GM12874 (cell line): ENCODE measurements around the gene GRHL1.

Experiments
- CTCF ChIP-seq: IDR thresholded peaks from 2 replicates; pipeline ENCODE4 v1.5.1; 2011; ENCODE audit warnings: low read depth, mild to moderate bottlenecking, control low read depth, low read length, moderate library complexity; ENCODE audit not compliant: insufficient read depth

Gene GRHL1

DNA sequence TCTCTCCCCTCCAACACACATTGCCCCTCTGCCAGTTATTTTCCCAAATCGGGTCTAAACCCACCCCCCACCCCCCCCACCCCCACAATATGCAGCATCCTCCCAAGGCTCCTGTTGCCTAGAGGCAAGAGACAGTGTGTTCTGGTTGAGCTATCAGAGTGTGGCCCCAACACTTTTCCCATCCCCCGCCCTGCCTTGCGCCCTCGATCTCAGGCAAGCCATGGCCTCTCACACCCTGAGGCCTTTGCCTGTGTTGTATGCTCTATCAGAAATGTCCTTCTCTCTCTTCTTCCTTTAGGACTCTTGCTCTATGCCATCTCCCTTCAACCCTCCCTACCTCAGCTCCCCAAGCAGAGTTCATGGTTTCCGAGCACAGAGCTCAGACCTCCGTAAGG lies 9.5 kb upstream of the GRHL1 start:
- no peak for TF ChIP-seq CTCF

- no peak for TF ChIP-seq CTCF
These were observed 7.1 kb upstream of the GRHL1 start for GRCh38 chr2:9944330-9944758.

GRCh38 chr2:9945596-9945995 lies 5.9 kb upstream of the GRHL1 start:
- TF ChIP-seq CTCF = no peak

DNA sequence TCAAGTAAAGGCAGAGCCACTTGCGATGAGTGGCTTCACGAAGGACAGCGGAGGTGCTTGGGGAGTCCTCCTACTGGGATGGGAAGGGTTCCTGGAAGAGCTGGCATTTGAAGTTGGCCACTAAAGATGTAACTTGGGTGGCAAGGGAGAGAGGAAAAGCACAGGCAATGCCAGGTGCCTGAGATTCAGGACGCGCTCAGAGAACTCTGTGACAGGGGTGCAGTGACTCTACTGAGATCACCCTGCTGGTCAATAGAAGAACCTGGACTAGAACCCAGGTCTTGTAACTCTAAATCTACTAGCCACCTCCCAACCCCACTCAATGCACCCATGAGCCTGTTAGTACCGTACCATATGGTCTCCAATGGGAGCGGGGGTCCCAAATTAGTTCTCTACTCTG lies 5.4 kb upstream of the GRHL1 start:
- no peak for TF ChIP-seq CTCF

DNA sequence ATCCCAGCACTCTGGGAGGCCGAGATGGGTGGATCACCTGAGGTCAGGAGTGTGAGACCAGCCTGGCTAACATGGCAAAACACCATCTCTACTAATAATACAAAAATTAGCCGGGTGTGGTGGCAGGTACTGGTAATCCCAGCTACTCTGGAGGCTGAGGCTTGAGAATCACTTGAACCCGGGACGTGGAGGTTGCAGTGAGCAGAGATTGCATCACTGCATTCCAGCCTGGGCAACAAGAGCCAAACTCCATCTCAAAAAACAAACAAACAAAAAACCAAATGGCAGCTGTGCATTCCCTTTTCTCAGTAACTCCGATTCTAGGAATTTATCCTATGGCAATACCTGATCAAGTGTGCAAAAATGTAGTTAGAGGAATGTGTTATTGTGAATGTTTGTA lies 4.7 kb upstream of the GRHL1 start:
- no peak for TF ChIP-seq CTCF

GRCh38 chr2:9948721-9949120 lies 2.8 kb upstream of the GRHL1 start:
- TF ChIP-seq CTCF = no peak

DNA sequence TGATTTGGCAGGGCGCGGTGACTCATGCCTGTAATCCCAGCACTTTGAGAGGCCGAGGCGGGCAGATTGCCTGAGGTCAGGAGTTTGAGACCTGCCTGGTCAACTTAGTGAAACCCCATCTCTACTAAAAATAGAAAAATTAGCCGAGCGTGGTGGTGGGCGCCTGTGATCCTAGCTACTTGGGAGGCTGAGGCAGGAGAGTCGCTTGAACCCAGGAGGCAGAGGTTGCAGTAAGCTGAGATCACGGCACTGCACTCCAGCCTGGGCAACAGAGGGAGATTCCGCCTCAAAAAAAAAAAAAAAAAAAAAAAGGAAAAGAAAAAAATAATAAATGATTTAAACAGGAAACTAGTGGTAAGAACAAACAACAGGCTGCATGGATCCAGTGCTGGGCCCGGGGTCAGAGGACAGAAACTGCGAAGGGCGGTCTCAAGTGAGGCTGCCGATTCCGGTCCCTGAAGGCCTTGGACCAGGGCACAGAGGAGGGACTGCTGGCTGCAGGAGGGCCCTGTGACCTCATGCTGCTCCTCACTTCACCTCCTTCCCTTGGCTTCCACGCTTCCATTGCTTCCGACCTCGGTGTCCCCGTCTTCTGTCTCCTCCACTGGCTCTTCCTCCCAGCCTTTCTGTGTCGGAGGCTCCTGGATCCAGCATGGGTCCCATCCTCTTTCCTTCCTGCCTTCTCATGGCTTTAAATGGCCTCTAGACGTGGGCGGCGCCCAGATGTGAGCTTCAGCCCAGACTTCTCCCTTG lies 2.1 kb upstream of the GRHL1 start:
- TF ChIP-seq CTCF = no peak

DNA sequence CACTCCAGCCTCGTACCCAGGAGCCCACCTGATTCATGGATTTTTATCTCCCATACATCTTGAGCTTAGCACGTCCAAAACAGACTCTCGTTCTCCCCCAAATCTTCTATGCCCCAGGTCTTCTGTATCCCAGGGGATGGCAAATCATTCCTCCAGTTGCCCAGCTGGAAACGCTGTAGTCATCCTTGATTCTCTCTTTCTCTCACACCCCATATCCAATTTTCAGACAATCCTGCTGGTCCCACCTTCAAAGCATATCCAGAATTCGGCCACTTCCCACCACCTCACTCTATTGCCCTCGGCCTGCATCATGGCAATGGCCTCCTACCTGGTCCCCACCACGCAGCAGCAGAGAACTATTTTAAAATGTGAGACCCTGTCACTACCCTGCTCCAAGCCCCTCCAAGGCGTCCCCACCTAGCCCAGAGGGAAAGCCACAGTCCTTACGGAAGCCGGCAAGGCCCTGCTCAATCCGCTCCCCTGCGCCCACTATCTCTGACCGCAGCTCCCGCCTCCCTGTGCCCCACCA lies 1.4 kb upstream of the GRHL1 start:
- TF ChIP-seq CTCF = no peak
